Right lobe of liver (tissue), 6 donors: Measurements from ENCODE around the gene AFF4. TPM values are rescaled to one million over a fixed set of nuclear protein-coding genes. Genes with fewer than 3 reads are reported as not detected.
A peak's percentile ranks its signal among the peaks of the same experiment; 100 is the strongest.
"Not testable (repeated sequence)": the region's sequence is repeated elsewhere in the genome, so short reads cannot be mapped to it uniquely, and the experiment has no call there.

ENCODE experiments used
- ATAC-seq, 4 donors: fragments of 200-7000 bp; cut with Tn5 transposase; one replicate each; pipeline ENCODE4 v1.9.1; 2020; ENCODE audit warnings: mild to moderate bottlenecking in 4 of 4, moderate library complexity in 4 of 4
- DNase-seq, 3 donors: peaks; one replicate each; pipeline ENCODE4 v3.0.0-alpha.2; 2020
- H3K27ac ChIP-seq, 3 donors: fragments of 200-600 bp; one replicate each; pipeline ENCODE4 v1.8.0; 2022
- H3K27me3 ChIP-seq, 2 donors: fragments of 200-600 bp; one replicate each; pipeline ENCODE4 v1.8.0; 2022
- H3K36me3 ChIP-seq, 4 donors: fragments of 200-600 bp; sonication (generic) in 1 of 4; one replicate each; pipeline versions ENCODE4 v1.5.1 to v1.8.0; 2017 to 2022; ENCODE audit warnings: control low read depth in 1 of 4
- H3K4me1 ChIP-seq, 4 donors: fragments of 200-600 bp; sonication (generic) in 1 of 4; one replicate each; pipeline versions ENCODE4 v1.5.1 to v1.8.0; 2017 to 2022; ENCODE audit warnings: control low read depth in 1 of 4
- H3K4me3 ChIP-seq, 3 donors: fragments of 200-600 bp; one replicate each; pipeline ENCODE4 v1.8.0; 2022
- H3K9me3 ChIP-seq, 4 donors: fragments of 200-600 bp; sonication (generic) in 1 of 4; one replicate each; pipeline versions ENCODE4 v1.5.1 to v1.8.0; 2017 to 2022; ENCODE audit warnings: control low read depth in 1 of 4
- CTCF ChIP-seq, 4 donors: fragments of 200-600 bp in 3 of 4; fragments of 450-650 bp in 1 of 4; IDR thresholded peaks; one replicate each; pipeline versions ENCODE4 v1.5.1 to v1.8.0; 2016 to 2022; ENCODE audit warnings: antibody characterized with exemption in 4 of 4, mild to moderate bottlenecking in 2 of 4
- POLR2A ChIP-seq: fragments of 450-650 bp; IDR thresholded peaks from one replicate; pipeline ENCODE4 v1.6.1; 2017; ENCODE audit warnings: antibody characterized with exemption, mild to moderate bottlenecking
- WGBS: methylation state at CpG from one replicate; pipeline ENCODE4 v1.1.6; 2018; ENCODE audit warnings: low coverage, low lambda C conversion rate; ENCODE audit not compliant: insufficient coverage; ENCODE audit errors: missing lambda C conversion rate; 5-methylcytosine and 5-hydroxymethylcytosine counted together
- intact Hi-C, 2 donors: fragments of 100-400 bp; cut with DNase I; formaldehyde crosslinking; loops; one replicate each; pipeline versions ENCODE4 v1.11.2 to v1.14.1; 2022
- total RNA-seq, 6 experiments: library from RNA; depleted of rRNA in 2 of 6; stranded (reverse); fragments of >200 nt in 2 of 6; fragmentation: NEBNext Ultra II Directional in 3 of 6; extraction: Animal tissue kit (Norgen Biotek cat#: 25700) in 3 of 6; gene quantifications; one replicate each; pipeline versions ENCODE4 v1.1.0 to v1.2.4, GENCODE V29; 2016 to 2023
- donor health status: DM: no; HTN: yes; CAD: no.
- donor health status: DM: no; HTN: no; CAD: no.
- donor health status: DM: no; HTN: no; CAD: no.
- donor health status: DM: no; HTN: yes; CAD: no.
- donor health status: DM: no; HTN: yes; CAD: no.

The AFF4 gene
- total RNA-seq, 6 experiments from 2014 or later: 16.4 to 26.8 (median 20.2) TPM

DNA sequence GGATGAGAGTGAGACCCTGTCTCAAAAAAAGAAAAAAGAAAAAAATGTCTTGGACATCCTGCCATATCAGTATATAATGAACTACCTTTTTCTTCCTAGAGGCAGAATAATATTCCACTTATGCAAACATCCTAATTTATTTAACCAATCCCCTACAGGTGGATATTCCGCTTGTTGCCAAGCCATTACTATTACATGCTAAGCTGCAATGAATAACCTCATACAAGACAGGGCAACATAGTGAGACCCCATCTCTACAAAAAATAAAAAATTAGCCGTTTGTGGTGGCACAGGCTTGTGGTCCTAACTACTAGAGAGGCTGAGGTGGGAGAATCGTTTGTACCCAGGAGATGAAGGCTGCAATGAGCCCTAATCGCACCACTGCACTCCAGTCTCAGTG is 1.7 kb upstream of the AFF4 start:
- Histone ChIP-seq H3K27ac (no peak overlapping the region), H3K4me3 (no peak overlapping the region), H3K27me3 (no peaks in the 10 kb centered on the region), H3K36me3 (no peaks in the 10 kb centered on the region), H3K4me1 (peaks cover 0 to 22% (median 8%) of the 10 kb centered on the region in 4 donors), H3K9me3 (no peaks in the 10 kb centered on the region)
- 89% methylated on average over 4 of the region's 4 CpGs for WGBS
- ATAC-seq (no peak), DNase-seq (no peak)
- TF ChIP-seq POLR2A (no peak), CTCF (IDR thresholded peaks at IDR 0.05) (no peak)
- intact Hi-C loops: no loop called here

DNA sequence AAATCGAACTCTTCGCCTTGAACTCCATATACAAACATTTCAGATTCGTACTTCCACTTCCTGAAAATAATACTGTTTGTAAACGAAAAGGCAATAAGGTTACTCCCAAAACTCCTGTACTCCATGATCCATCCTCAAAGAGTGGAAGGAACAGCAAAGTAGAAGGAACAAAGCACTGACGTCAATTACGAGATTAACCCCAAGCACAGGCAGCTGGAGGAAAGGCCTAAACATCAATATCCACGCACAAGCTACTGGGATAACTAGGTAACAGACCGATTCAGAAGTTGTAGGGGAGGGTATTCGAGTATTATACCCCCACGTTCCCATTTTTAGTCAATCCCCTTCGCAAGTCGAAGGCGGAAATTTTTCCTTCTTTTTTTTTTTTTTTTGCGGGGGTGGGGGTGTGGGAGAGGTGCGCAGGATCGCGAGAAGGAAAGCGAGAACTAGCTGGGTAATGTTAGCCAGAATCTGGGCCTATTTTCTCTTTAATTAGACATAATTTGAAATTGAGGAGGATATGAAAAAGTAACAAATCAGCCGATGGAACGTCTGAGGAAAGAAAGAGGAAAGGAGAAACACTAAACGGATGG is 909 bp downstream of the AFF4 start:
- Histone ChIP-seq H3K4me1 (peaks cover 0 to 31% (median 9%) of the 10 kb centered on the region in 4 donors), H3K4me3 (peak overlapping the region; percentile 54 to 86 (median 79)), H3K36me3 (no peaks in the 10 kb centered on the region), H3K27ac (peak overlapping the region; percentile 91 to 98 (median 96)), H3K9me3 (no peaks in the 10 kb centered on the region), H3K27me3 (no peaks in the 10 kb centered on the region)
- ATAC-seq (peak in 3 of 4 donors; percentile 15 to 32 (median 24)), DNase-seq (no peak)
- TF ChIP-seq POLR2A (no peak), CTCF (IDR thresholded peaks at IDR 0.05) (no peak)
- WGBS: 2% methylated on average over 21 of the region's 21 CpGs
- intact Hi-C loops: no loop called here

DNA sequence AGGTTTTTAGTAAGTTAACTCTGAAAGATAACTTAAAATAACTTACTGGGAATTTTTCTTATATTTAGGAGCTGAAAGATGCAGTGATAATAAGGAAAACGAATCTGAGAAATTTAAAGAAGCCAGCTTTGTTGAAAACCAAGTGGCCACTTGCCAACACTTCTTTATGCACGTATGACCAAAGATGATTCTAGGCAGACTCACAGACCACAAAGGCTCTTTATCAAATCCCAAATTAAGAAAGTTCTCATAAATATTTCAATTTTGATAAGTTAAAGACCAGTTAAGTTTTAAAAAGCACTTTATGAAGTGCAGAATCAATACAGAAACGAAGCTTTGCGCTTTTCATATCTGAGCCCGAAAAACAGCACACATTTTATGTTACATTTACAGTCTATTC is 1.5 kb downstream of the AFF4 start:
- peaks cover 0 to 31% (median 9%) of the 10 kb centered on the region in 4 donors for H3K4me1 ChIP-seq
- H3K27me3 ChIP-seq: no peaks in the 10 kb centered on the region
- H3K27ac ChIP-seq: peak overlapping the region; percentile 91 to 98 (median 96)
- peak overlapping the region; percentile 54 to 86 (median 79) for H3K4me3 ChIP-seq
- H3K9me3 ChIP-seq: no peaks in the 10 kb centered on the region
- ATAC-seq (no peak), DNase-seq (no peak)
- intact Hi-C loops: no loop called here
- TF ChIP-seq POLR2A (no peak), CTCF (IDR thresholded peaks at IDR 0.05) (no peak)
- H3K36me3 ChIP-seq: no peaks in the 10 kb centered on the region
- WGBS: 2% methylated on average over 5 of the region's 5 CpGs

DNA sequence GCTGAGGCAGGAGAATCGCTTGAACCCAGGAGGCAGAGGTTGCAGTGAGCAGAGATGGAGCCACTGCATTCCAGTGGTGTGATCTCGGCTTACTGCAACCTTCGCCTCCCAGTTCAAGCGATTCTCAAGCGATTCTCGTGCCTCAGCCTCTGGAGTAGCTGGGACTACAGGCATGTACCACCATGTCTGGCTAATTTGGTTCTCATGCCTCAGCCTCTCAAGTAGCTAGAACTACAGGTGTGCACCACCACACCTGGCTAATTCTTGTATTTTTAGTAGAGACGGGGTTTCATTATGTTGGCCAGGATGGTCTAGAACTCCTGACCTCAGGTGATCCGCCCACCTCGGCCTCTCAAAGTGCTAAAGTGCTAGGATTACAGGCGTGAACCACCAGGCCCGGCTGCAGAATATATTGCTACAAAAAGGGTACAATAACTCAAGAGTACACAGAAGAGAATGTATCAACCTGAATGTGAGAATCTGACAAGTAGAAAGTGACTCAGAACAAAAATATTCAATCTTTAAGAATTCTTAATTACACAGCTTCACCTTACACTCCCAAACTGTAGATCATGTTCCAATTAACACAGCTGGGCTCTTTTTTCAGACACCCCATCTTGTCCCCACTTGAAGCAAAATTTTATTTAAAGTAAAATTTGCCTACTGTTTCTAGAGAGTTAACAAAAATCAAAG is 2.2 kb downstream of the AFF4 start:
- H3K4me3 ChIP-seq: peak overlapping the region in 1 of 3 donors; percentile 79
- WGBS: 78% methylated on average over 6 of the region's 11 CpGs
- H3K27me3 ChIP-seq, H3K9me3 ChIP-seq, ATAC-seq, DNase-seq, H3K36me3 ChIP-seq, intact Hi-C loops: not testable (repeated sequence)
- H3K4me1 ChIP-seq: peaks cover 0 to 31% (median 9%) of the 10 kb centered on the region in 4 donors
- H3K27ac ChIP-seq: peak overlapping the region in 1 of 3 donors; percentile 91

- 61% methylated on average over 2 of the region's 6 CpGs for WGBS
- H3K36me3 ChIP-seq, intact Hi-C loops, H3K4me3 ChIP-seq, H3K27ac ChIP-seq, ATAC-seq, DNase-seq, H3K9me3 ChIP-seq, H3K27me3 ChIP-seq: not testable (repeated sequence)
- H3K4me1 ChIP-seq: peaks cover 0 to 35% (median 6%) of the 10 kb centered on the region in 4 donors
Observed at GRCh38 chr5:132956166-132956799, 7.2 kb downstream of the AFF4 start.
